Measurements from ENCODE around the gene PDLIM1. TPM values are rescaled to one million over a fixed set of nuclear protein-coding genes. Genes with fewer than 3 reads are reported as not detected.

The PDLIM1 gene
- total RNA-seq, 1 donor from 2014 or later = 117 TPM

GRCh38 chr10:95253007-95253406, 37.8 kb downstream of the PDLIM1 start:
- no peak for DNase-seq (ENCODE audit: low read depth)
- TF ChIP-seq CTCF (conservative IDR thresholded peaks at IDR 0.05; ENCODE audit: low read depth, low read length) = no peak
- H3K4me3 ChIP-seq (ENCODE audit: low read depth, low read length) = no peak overlapping the region

- TF ChIP-seq CTCF (conservative IDR thresholded peaks at IDR 0.05; ENCODE audit: low read depth, low read length) = no peak
- DNase-seq (ENCODE audit: low read depth) = no peak
- no peak overlapping the region for H3K4me3 ChIP-seq (ENCODE audit: low read depth, low read length)
These were observed 39.9 kb downstream of the PDLIM1 start for GRCh38 chr10:95250856-95251255.

GRCh38 chr10:95249467-95249866, 41.3 kb downstream of the PDLIM1 start:
- no peak for TF ChIP-seq CTCF (conservative IDR thresholded peaks at IDR 0.05; ENCODE audit: low read depth, low read length)
- no peak overlapping the region for H3K4me3 ChIP-seq (ENCODE audit: low read depth, low read length)
- no peak for DNase-seq (ENCODE audit: low read depth)

GRCh38 chr10:95248989-95249388, 41.8 kb downstream of the PDLIM1 start:
- no peak overlapping the region for H3K4me3 ChIP-seq (ENCODE audit: low read depth, low read length)
- TF ChIP-seq CTCF (conservative IDR thresholded peaks at IDR 0.05; ENCODE audit: low read depth, low read length) = no peak
- no peak for DNase-seq (ENCODE audit: low read depth)

GRCh38 chr10:95247881-95248583, 42.8 kb downstream of the PDLIM1 start:
- no peak for DNase-seq (ENCODE audit: low read depth)
- TF ChIP-seq CTCF (conservative IDR thresholded peaks at IDR 0.05; ENCODE audit: low read depth, low read length) = no peak
- H3K4me3 ChIP-seq (ENCODE audit: low read depth, low read length) = no peak overlapping the region

GRCh38 chr10:95247200-95247880, 43.5 kb downstream of the PDLIM1 start:
- H3K4me3 ChIP-seq (ENCODE audit: low read depth, low read length) = no peak overlapping the region
- no peak for DNase-seq (ENCODE audit: low read depth)
- TF ChIP-seq CTCF (conservative IDR thresholded peaks at IDR 0.05; ENCODE audit: low read depth, low read length) = no peak

Measured in epithelial cell of proximal tubule (primary cell).